Measurements from ENCODE around the gene TET3.

- no peak for TF ChIP-seq CTCF (conservative IDR thresholded peaks at IDR 0.05; ENCODE audit: low read depth, low read length)
- no peak for TF ChIP-seq POLR2A (IDR thresholded peaks at IDR 0.05; ENCODE audit: low read depth, low read length)
Observed at GRCh38 chr2:73994178-73994831, 9.6 kb downstream of the TET3 start.
